ENCODE data around the gene MAGEB17. TPM values are rescaled to one million over a fixed set of nuclear protein-coding genes. Genes with fewer than 3 reads are reported as not detected.
"Not testable (repeated sequence)": the region's sequence is repeated elsewhere in the genome, so short reads cannot be mapped to it uniquely, and the experiment has no call there.

Gene MAGEB17
- polyA plus RNA-seq, 1 donor from 2014 or later: 0.17 TPM

GRCh38 chrX:16177260-16177659, 10.0 kb downstream of the MAGEB17 start:
- Histone ChIP-seq H3F3A (ENCODE audit: insufficient read depth, low read length, poor library complexity, severe bottlenecking) (no peaks in the 10 kb centered on the region), H3K9me3 (ENCODE audit: low read length) (no peaks in the 10 kb centered on the region), H3K4me2 (ENCODE audit: low read length) (no peak overlapping the region), H4K20me1 (ENCODE audit: insufficient read depth) (no peaks in the 10 kb centered on the region), H3K4me3 (ENCODE audit: low read length) (no peak overlapping the region), H3K27ac (ENCODE audit: low read length) (no peak overlapping the region), H3K9me2 (ENCODE audit: insufficient read depth, low read length) (no peaks in the 10 kb centered on the region), H3K27me3 (ENCODE audit: insufficient read depth, low read depth, low read length) (no peaks in the 10 kb centered on the region), H3K36me3 (ENCODE audit: insufficient read depth, low read length) (no peaks in the 10 kb centered on the region), H3K9ac (ENCODE audit: low read length) (no peak overlapping the region), H2AFZ (ENCODE audit: low read depth, low read length) (no peak overlapping the region), H3K79me2 (replicated peaks; ENCODE audit: insufficient read depth, low read length) (no peaks in the 10 kb centered on the region)
- TF ChIP-seq TAF1 (IDR thresholded peaks at IDR 0.05; ENCODE audit: low read depth) (no peak), REST (IDR thresholded peaks at IDR 0.05; ENCODE audit: borderline replicate concordance) (no peak), EZH2 (IDR thresholded peaks at IDR 0.05; ENCODE audit: borderline replicate concordance, insufficient read depth, low read length, poor library complexity, severe bottlenecking) (no peak), MXI1 (conservative IDR thresholded peaks at IDR 0.05; ENCODE audit: poor library complexity, severe bottlenecking) (no peak), RAD21 (conservative IDR thresholded peaks at IDR 0.05) (no peak), EP300 (conservative IDR thresholded peaks at IDR 0.05; ENCODE audit: poor library complexity, severe bottlenecking) (no peak), SMC3 (conservative IDR thresholded peaks at IDR 0.05; ENCODE audit: poor library complexity) (no peak), POLR2AphosphoS5 (IDR thresholded peaks at IDR 0.05) (no peak), CTCF (IDR thresholded peaks at IDR 0.05; ENCODE audit: poor library complexity, severe bottlenecking) (no peak)

GRCh38 chrX:16183843-16184242, 16.6 kb downstream of the MAGEB17 start:
- not testable (repeated sequence) for H3K36me3 ChIP-seq (ENCODE audit: insufficient read depth, low read length); H3K4me2 ChIP-seq (ENCODE audit: low read length); H3K27me3 ChIP-seq (ENCODE audit: insufficient read depth, low read depth, low read length); H3F3A ChIP-seq (ENCODE audit: insufficient read depth, low read length, poor library complexity, severe bottlenecking); H2AFZ ChIP-seq (ENCODE audit: low read depth, low read length); H3K27ac ChIP-seq (ENCODE audit: low read length); H4K20me1 ChIP-seq (ENCODE audit: insufficient read depth); H3K79me2 ChIP-seq (replicated peaks; ENCODE audit: insufficient read depth, low read length); H3K9me3 ChIP-seq (ENCODE audit: low read length); H3K9ac ChIP-seq (ENCODE audit: low read length); H3K9me2 ChIP-seq (ENCODE audit: insufficient read depth, low read length); H3K4me3 ChIP-seq (ENCODE audit: low read length)

- no peaks in the 10 kb centered on the region for H3K27me3 ChIP-seq (ENCODE audit: insufficient read depth, low read depth, low read length)
- no peaks in the 10 kb centered on the region for H3F3A ChIP-seq (ENCODE audit: insufficient read depth, low read length, poor library complexity, severe bottlenecking)
- TF ChIP-seq RAD21 (conservative IDR thresholded peaks at IDR 0.05): no peak
- TF ChIP-seq SMC3 (conservative IDR thresholded peaks at IDR 0.05; ENCODE audit: poor library complexity): no peak
- TF ChIP-seq MXI1 (conservative IDR thresholded peaks at IDR 0.05; ENCODE audit: poor library complexity, severe bottlenecking): no peak
- TF ChIP-seq TAF1 (IDR thresholded peaks at IDR 0.05; ENCODE audit: low read depth): no peak
- TF ChIP-seq EP300 (conservative IDR thresholded peaks at IDR 0.05; ENCODE audit: poor library complexity, severe bottlenecking): no peak
- no peak for TF ChIP-seq CTCF (IDR thresholded peaks at IDR 0.05; ENCODE audit: poor library complexity, severe bottlenecking)
- TF ChIP-seq EZH2 (IDR thresholded peaks at IDR 0.05; ENCODE audit: borderline replicate concordance, insufficient read depth, low read length, poor library complexity, severe bottlenecking): no peak
- no peak overlapping the region for H2AFZ ChIP-seq (ENCODE audit: low read depth, low read length)
- H3K27ac ChIP-seq (ENCODE audit: low read length): no peak overlapping the region
- no peaks in the 10 kb centered on the region for H3K79me2 ChIP-seq (replicated peaks; ENCODE audit: insufficient read depth, low read length)
- H3K4me2 ChIP-seq (ENCODE audit: low read length): no peak overlapping the region
- no peaks in the 10 kb centered on the region for H3K9me2 ChIP-seq (ENCODE audit: insufficient read depth, low read length)
- H3K9ac ChIP-seq (ENCODE audit: low read length): no peak overlapping the region
- H4K20me1 ChIP-seq (ENCODE audit: insufficient read depth): no peaks in the 10 kb centered on the region
- H3K36me3 ChIP-seq (ENCODE audit: insufficient read depth, low read length): no peaks in the 10 kb centered on the region
- no peak overlapping the region for H3K4me3 ChIP-seq (ENCODE audit: low read length)
- no peaks in the 10 kb centered on the region for H3K9me3 ChIP-seq (ENCODE audit: low read length)
Observed at GRCh38 chrX:16185725-16186136, 18.4 kb downstream of the MAGEB17 start.
